HCT116 (cell line): Measurements from ENCODE around the gene ROMO1. TPM values are rescaled to one million over a fixed set of nuclear protein-coding genes. Genes with fewer than 3 reads are reported as not detected.

Source experiments
- ATAC-seq: fragments of 200-7000 bp; cut with Tn5 transposase; 2 replicates; pipeline ENCODE4 v1.9.1; 2020; ENCODE audit warnings: mild to moderate bottlenecking, moderate library complexity
- BruUV-seq: library from RNA; stranded (reverse); fragments of 400-500 nt; replicated peaks from 2 replicates; lab custom pipeline; 2021; lab: Mats Ljungman, UMichigan
- CTCF ChIA-PET: fragments of 300-600 bp; sonication (Branson Sonifier 250); formaldehyde crosslinking; loops from one replicate; lab custom pipeline; 2021; ENCODE audit warnings: antibody characterized with exemption; lab: Charles Lee
- POLR2A ChIA-PET: fragments of 300-600, 350-600 bp; sonication (Branson Sonifier 250); formaldehyde crosslinking; loops from one replicate; lab custom pipeline; 2021; ENCODE audit warnings: antibody characterized with exemption; lab: Charles Lee
- RAD21 ChIA-PET, 2 experiments: fragments of 300-600 bp; sonication (Branson Sonifier 250); formaldehyde crosslinking; loops; one replicate each; lab custom pipeline; 2023; ENCODE audit warnings: low total read pairs in 2 of 2; ENCODE audit not compliant: uncharacterized antibody in 2 of 2, unreplicated experiment in 2 of 2, low non-redundant PET in 1 of 2; lab: Charles Lee
- DNase-seq: peaks from one replicate; pipeline ENCODE4 v3.0.0-alpha.2; 2010; ENCODE audit warnings: low read depth, low spot score
- H2AFZ ChIP-seq: fragments of 200-600 bp; shearing (Covaris generic), sonication (generic); 2 replicates; pipeline ENCODE4 v1.6.1; 2017; ENCODE audit warnings: low read depth, mixed run types, mixed read lengths, antibody characterized with exemption, low read length; ENCODE audit not compliant: poor library complexity, severe bottlenecking
- H3K27ac ChIP-seq: 2 replicates; pipeline ENCODE4 v1.5.1; 2012; ENCODE audit warnings: low read depth, low read length
- H3K27me3 ChIP-seq: fragments of 200-600 bp; sonication (generic); 2 replicates; pipeline ENCODE4 v1.6.1; 2016; ENCODE audit warnings: mixed run types, low read length, mixed read lengths; ENCODE audit not compliant: insufficient read depth
- H3K36me3 ChIP-seq, 2 experiments: fragments of 200-500 bp in 1 of 2; fragments of 200-600 bp in 1 of 2; sonication (Bioruptor generic) in 1 of 2; sonication (generic) in 1 of 2; 2 replicates each; pipeline versions ENCODE4 v1.5.1 to v1.6.1; 2014 to 2016; ENCODE audit warnings: low read length in 2 of 2, inconsistent platforms in 1 of 2, mixed read lengths in 1 of 2, mixed run types in 1 of 2; ENCODE audit not compliant: insufficient read depth in 2 of 2, control insufficient read depth in 1 of 2
- H3K4me1 ChIP-seq, 2 experiments: fragments of 200-600 bp in 1 of 2; sonication (generic) in 1 of 2; 2 replicates each; pipeline versions ENCODE4 v1.5.1 to v1.6.1; 2012 to 2017; ENCODE audit warnings: low read length in 2 of 2, inconsistent platforms in 1 of 2, mild to moderate bottlenecking in 1 of 2, mixed read lengths in 1 of 2, mixed run types in 1 of 2, moderate library complexity in 1 of 2; ENCODE audit not compliant: insufficient read depth in 2 of 2, control insufficient read depth in 1 of 2
- H3K4me2 ChIP-seq: fragments of 200-600 bp; sonication (generic); 2 replicates; pipeline ENCODE4 v1.6.1; 2017; ENCODE audit warnings: mixed run types, low read length, mixed read lengths
- H3K4me3 ChIP-seq, 2 experiments: fragments of 200-600 bp in 1 of 2; sonication (generic) in 1 of 2; replicated peaks in 1 of 2; 2 replicates each; pipeline ENCODE4 v1.5.1; 2011 to 2016; ENCODE audit warnings: low read length in 2 of 2, control low read depth in 1 of 2, low read depth in 1 of 2, mild to moderate bottlenecking in 1 of 2, mixed read lengths in 1 of 2, mixed run types in 1 of 2
- H3K79me2 ChIP-seq: fragments of 200-600 bp; sonication (generic); 2 replicates; pipeline ENCODE4 v1.6.1; 2017; ENCODE audit warnings: mild to moderate bottlenecking, mixed run types, low read length, moderate library complexity, mixed read lengths; ENCODE audit not compliant: insufficient read depth
- H3K9ac ChIP-seq: fragments of 200-600 bp; sonication (generic); 2 replicates; pipeline ENCODE4 v1.6.1; 2016; ENCODE audit warnings: low read length, mixed read lengths
- H3K9me2 ChIP-seq: fragments of 200-600 bp; sonication (generic), shearing (Covaris generic); 2 replicates; pipeline ENCODE4 v1.6.1; 2017; ENCODE audit warnings: mixed run types, mild to moderate bottlenecking, moderate library complexity; ENCODE audit not compliant: insufficient read depth
- H3K9me3 ChIP-seq, 2 experiments: fragments of 200-500 bp in 1 of 2; fragments of 200-600 bp in 1 of 2; sonication (Bioruptor generic) in 1 of 2; sonication (generic) in 1 of 2; 2 replicates each; pipeline ENCODE4 v1.6.1; 2014 to 2017; ENCODE audit warnings: low read length in 2 of 2, mixed read lengths in 2 of 2, inconsistent platforms in 1 of 2, low read depth in 1 of 2, mild to moderate bottlenecking in 1 of 2, mixed run types in 1 of 2, moderate library complexity in 1 of 2; ENCODE audit not compliant: control insufficient read depth in 1 of 2, insufficient read depth in 1 of 2
- H4K20me1 ChIP-seq: fragments of 200-600 bp; sonication (generic), shearing (Covaris generic); 2 replicates; pipeline ENCODE4 v1.6.1; 2017; ENCODE audit warnings: mixed run types, mild to moderate bottlenecking, moderate library complexity; ENCODE audit not compliant: insufficient read depth
- CBX3 ChIP-seq: IDR thresholded peaks from 2 replicates; pipeline ENCODE4 v1.6.1; 2012; ENCODE audit warnings: low read depth
- CEBPB ChIP-seq: IDR thresholded peaks from 2 replicates; pipeline ENCODE4 v1.6.1; 2012; ENCODE audit warnings: low read depth
- CTCF ChIP-seq, 3 experiments: fragments of 200-600 bp in 1 of 3; sonication (generic) in 1 of 3; IDR thresholded peaks in 2 of 3; conservative IDR thresholded peaks in 1 of 3; 2 replicates each; pipeline ENCODE4 v1.5.1; 2012 to 2017; ENCODE audit warnings: low read depth in 2 of 3, low read length in 2 of 3, antibody characterized with exemption in 1 of 3, borderline replicate concordance in 1 of 3, control low read depth in 1 of 3, mild to moderate bottlenecking in 1 of 3, mixed read lengths in 1 of 3, mixed run types in 1 of 3, moderate library complexity in 1 of 3; ENCODE audit not compliant: insufficient read depth in 1 of 3
- ELF1 ChIP-seq: IDR thresholded peaks from 2 replicates; pipeline ENCODE4 v1.6.1; 2012; ENCODE audit warnings: low read depth, borderline replicate concordance
- EZH2 ChIP-seq: fragments of 200-600 bp; sonication (generic); IDR thresholded peaks from 2 replicates; pipeline ENCODE4 v1.6.1; 2017; ENCODE audit warnings: antibody characterized with exemption, mixed run types
- EZH2phosphoT487 ChIP-seq: fragments of 200-600 bp; IDR thresholded peaks from 2 replicates; pipeline ENCODE4 v1.6.1; 2018; ENCODE audit warnings: antibody characterized with exemption, borderline replicate concordance
- FOSL1 ChIP-seq: IDR thresholded peaks from 2 replicates; pipeline ENCODE4 v1.6.1; 2012; ENCODE audit warnings: low read depth
- MAX ChIP-seq: IDR thresholded peaks from 2 replicates; pipeline ENCODE4 v1.6.1; 2012
- POLR2AphosphoS5 ChIP-seq: IDR thresholded peaks from 2 replicates; pipeline ENCODE4 v1.6.1; 2011; ENCODE audit warnings: mild to moderate bottlenecking, low read depth, low read length, moderate library complexity
- SIN3A ChIP-seq: IDR thresholded peaks from 2 replicates; pipeline ENCODE4 v1.6.1; 2012; ENCODE audit warnings: low read depth
- SRF ChIP-seq: IDR thresholded peaks from 2 replicates; pipeline ENCODE4 v1.6.1; 2012; ENCODE audit warnings: low read depth
- TCF7L2 ChIP-seq: IDR thresholded peaks from 2 replicates; pipeline ENCODE4 v1.7.0; 2011; ENCODE audit warnings: borderline replicate concordance, inconsistent platforms; ENCODE audit not compliant: insufficient read depth, insufficient read length; ENCODE audit errors: extremely low read depth
- ZBTB33 ChIP-seq: IDR thresholded peaks from 2 replicates; pipeline ENCODE4 v1.6.1; 2011; ENCODE audit warnings: mild to moderate bottlenecking, low read length, moderate library complexity; ENCODE audit not compliant: insufficient replicate concordance; ENCODE audit errors: extremely low read depth
- ZFX ChIP-seq: fragments of 450-650 bp; IDR thresholded peaks from 2 replicates; pipeline ENCODE4 v1.6.1; 2017
- intact Hi-C: fragments of 100-400 bp; cut with micrococcal nuclease; formaldehyde crosslinking; loops from 2 replicates; pipeline ENCODE4 v1.10.0; 2022
- total RNA-seq: library from RNA; stranded (reverse); gene quantifications from one replicate; pipeline ENCODE4 v1.2.1, GENCODE V29; 2021; ENCODE audit not compliant: unreplicated experiment

Gene ROMO1
- total RNA-seq, 1 experiment from 2014 or later = 167 TPM

GRCh38 chr20:35653430-35653734 lies 45.8 kb upstream of the ROMO1 start:
- RAD21 ChIA-PET = no interaction called here
- no TSS peak for BruUV-seq

GRCh38 chr20:35653893-35654292 lies 45.3 kb upstream of the ROMO1 start:
- ChIA-PET RAD21 (no interaction called here), CTCF (no interaction called here), POLR2A (no interaction called here)
- Histone ChIP-seq H2AFZ (no peak overlapping the region), H3K9ac (no peak overlapping the region), H3K4me1 (no peaks in the 10 kb centered on the region), H3K79me2 (peaks cover 100% of the 10 kb centered on the region), H3K9me2 (no peaks in the 10 kb centered on the region), H3K36me3 (peaks cover 14 to 56% of the 10 kb centered on the region in 2 experiments), H3K9me3 (no peaks in the 10 kb centered on the region), H3K27me3 (no peaks in the 10 kb centered on the region), H3K4me2 (no peak overlapping the region), H3K4me3 (no peak overlapping the region), H3K27ac (no peak overlapping the region), H4K20me1 (peaks cover 74% of the 10 kb centered on the region)
- intact Hi-C loops = no loop called here
- DNase-seq = no peak
- TSS peak; percentile 4 for BruUV-seq
- no peak for ATAC-seq
- TF ChIP-seq POLR2AphosphoS5 = no peak
- no peak for TF ChIP-seq ZFX
- TF ChIP-seq TCF7L2 = no peak
- no peak for TF ChIP-seq CBX3
- no peak for TF ChIP-seq ELF1
- TF ChIP-seq EZH2phosphoT487 = no peak
- no peak for TF ChIP-seq CEBPB
- TF ChIP-seq SIN3A = no peak
- TF ChIP-seq EZH2 = no peak
- TF ChIP-seq ZBTB33 = no peak
- no peak for TF ChIP-seq CTCF (IDR thresholded peaks at IDR 0.05 in 2 of 3, conservative IDR thresholded peaks at IDR 0.05 in 1 of 3; ENCODE audit: borderline replicate concordance in 1 of 3, insufficient read depth in 1 of 3, low read depth in 2 of 3, low read length in 2 of 3)

More at GRCh38 chr20:35653430-35653734, 45.8 kb upstream of the ROMO1 start:
- POLR2A ChIA-PET = no interaction called here
- intact Hi-C loops = no loop called here
- H3K9ac ChIP-seq = no peak overlapping the region
- peaks cover 14 to 60% of the 10 kb centered on the region in 2 experiments for H3K36me3 ChIP-seq
- no peak overlapping the region for H3K27ac ChIP-seq
- H3K9me2 ChIP-seq = no peaks in the 10 kb centered on the region
- no peak overlapping the region for H3K4me3 ChIP-seq
- H2AFZ ChIP-seq = no peak overlapping the region
- H3K27me3 ChIP-seq = no peaks in the 10 kb centered on the region
- CTCF ChIA-PET = no interaction called here
- no peak for ATAC-seq
- H3K79me2 ChIP-seq = peaks cover 100% of the 10 kb centered on the region
- no peaks in the 10 kb centered on the region for H3K4me1 ChIP-seq
- H3K4me2 ChIP-seq = no peak overlapping the region
- peaks cover 76% of the 10 kb centered on the region for H4K20me1 ChIP-seq
- H3K9me3 ChIP-seq = no peaks in the 10 kb centered on the region
- DNase-seq = no peak
- TF ChIP-seq SRF = no peak
- no peak for TF ChIP-seq MAX
- no peak for TF ChIP-seq FOSL1
- no peak for TF ChIP-seq TCF7L2
